GM18498 (cell line): ENCODE data around the gene TES.
"Not testable (repeated sequence)": the region's sequence is repeated elsewhere in the genome, so short reads cannot be mapped to it uniquely, and the experiment has no call there.

Source experiments
- ATAC-seq: cut with Tn5 transposase; IDR thresholded peaks from one replicate; pipeline ENCODE4 v1.9.1; 2021; ENCODE audit warnings: mild to moderate bottlenecking, moderate library complexity; ENCODE audit not compliant: unreplicated experiment

TES gene

GRCh38 chr7:116279217-116279616 is 68.9 kb downstream of the TES start:
- no peak for ATAC-seq

- ATAC-seq = no peak
These were observed 70.5 kb downstream of the TES start for GRCh38 chr7:116280803-116281202.

- ATAC-seq = no peak
These were observed 73.4 kb downstream of the TES start for GRCh38 chr7:116283595-116284204.

GRCh38 chr7:116284390-116284789 is 74.1 kb downstream of the TES start:
- no peak for ATAC-seq

GRCh38 chr7:116285252-116285651 is 74.9 kb downstream of the TES start:
- no peak for ATAC-seq

GRCh38 chr7:116290740-116291139 is 80.4 kb downstream of the TES start:
- no peak for ATAC-seq

- ATAC-seq = no peak
These were observed 81.6 kb downstream of the TES start for GRCh38 chr7:116291937-116292336.

- ATAC-seq = no peak
These were observed 82.0 kb downstream of the TES start for GRCh38 chr7:116292381-116292780.

- ATAC-seq = no peak
These were observed 82.8 kb downstream of the TES start for GRCh38 chr7:116293139-116293538.

GRCh38 chr7:116293633-116294032 is 83.3 kb downstream of the TES start:
- ATAC-seq = no peak

- not testable (repeated sequence) for ATAC-seq
These were observed 85.6 kb downstream of the TES start for GRCh38 chr7:116295903-116296302.

GRCh38 chr7:116298055-116298454 is 87.7 kb downstream of the TES start:
- no peak for ATAC-seq

GRCh38 chr7:116298576-116298975 is 88.2 kb downstream of the TES start:
- no peak for ATAC-seq

- no peak for ATAC-seq
These were observed 95.4 kb downstream of the TES start for GRCh38 chr7:116305485-116306408.

GRCh38 chr7:116306409-116307048 is 96.2 kb downstream of the TES start:
- ATAC-seq = no peak

GRCh38 chr7:116307253-116307652 is 96.9 kb downstream of the TES start:
- ATAC-seq = no peak
